Measurements from ENCODE around the gene ZDHHC16.

DNA sequence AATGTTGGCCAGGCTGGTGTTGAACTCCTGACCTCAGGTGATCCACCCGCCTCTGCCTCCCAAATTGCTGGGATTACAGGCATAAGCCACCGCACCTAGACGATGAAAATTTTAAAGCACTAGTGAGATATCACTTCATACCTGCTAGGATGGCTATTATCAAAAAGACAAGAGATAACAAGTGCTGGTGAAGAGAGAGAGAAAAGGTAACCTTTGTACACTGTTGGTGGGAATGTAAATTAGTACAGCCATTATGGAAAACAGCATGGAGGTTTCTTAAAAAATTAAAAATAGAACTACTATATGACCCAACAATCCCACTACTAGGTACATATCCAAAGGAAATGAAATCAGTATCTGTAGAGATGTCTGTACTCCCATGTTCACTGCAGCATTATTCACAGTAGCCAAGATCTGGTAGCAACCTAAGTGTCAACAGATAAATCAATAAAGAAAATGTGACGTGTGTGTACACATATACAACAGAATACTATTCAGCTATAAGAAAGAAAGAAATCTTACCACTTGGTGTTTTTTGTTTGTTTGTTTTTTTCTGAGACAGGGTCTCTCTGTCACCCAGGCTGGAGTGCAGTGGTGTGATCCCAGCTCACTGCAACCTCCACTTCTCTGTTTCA is 39.8 kb downstream of the ZDHHC16 start:
- TF ChIP-seq, protein P1, sequence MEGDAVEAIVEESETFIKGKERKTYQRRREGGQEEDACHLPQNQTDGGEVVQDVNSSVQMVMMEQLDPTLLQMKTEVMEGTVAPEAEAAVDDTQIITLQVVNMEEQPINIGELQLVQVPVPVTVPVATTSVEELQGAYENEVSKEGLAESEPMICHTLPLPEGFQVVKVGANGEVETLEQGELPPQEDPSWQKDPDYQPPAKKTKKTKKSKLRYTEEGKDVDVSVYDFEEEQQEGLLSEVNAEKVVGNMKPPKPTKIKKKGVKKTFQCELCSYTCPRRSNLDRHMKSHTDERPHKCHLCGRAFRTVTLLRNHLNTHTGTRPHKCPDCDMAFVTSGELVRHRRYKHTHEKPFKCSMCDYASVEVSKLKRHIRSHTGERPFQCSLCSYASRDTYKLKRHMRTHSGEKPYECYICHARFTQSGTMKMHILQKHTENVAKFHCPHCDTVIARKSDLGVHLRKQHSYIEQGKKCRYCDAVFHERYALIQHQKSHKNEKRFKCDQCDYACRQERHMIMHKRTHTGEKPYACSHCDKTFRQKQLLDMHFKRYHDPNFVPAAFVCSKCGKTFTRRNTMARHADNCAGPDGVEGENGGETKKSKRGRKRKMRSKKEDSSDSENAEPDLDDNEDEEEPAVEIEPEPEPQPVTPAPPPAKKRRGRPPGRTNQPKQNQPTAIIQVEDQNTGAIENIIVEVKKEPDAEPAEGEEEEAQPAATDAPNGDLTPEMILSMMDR (IDR thresholded peaks at IDR 0.05), result no peak
- TF ChIP-seq POLR2A (IDR thresholded peaks at IDR 0.05), result no peak

Data from uterus (tissue), 2 donors.